Stimulated activated memory B cell treated with anti-CD40 and anti-IgM and Interleukin-4, amounts not matched to agents 10 μg/mL and 1 μg/mL and 100 μg/mL, for 72 hours (primary cell): ENCODE results near the gene OTOG.

ENCODE experiments used
- ATAC-seq: fragments of 150-1000 bp; cut with Tn5 transposase; 2 replicates; pipeline ENCODE4 v1.10.0; 2021
- H3K27ac Mint-ChIP-seq: one replicate; pipeline ENCODE4 v1.8.0; 2022; ENCODE audit warnings: mild to moderate bottlenecking, mixed read lengths
- H3K27me3 Mint-ChIP-seq: one replicate; pipeline ENCODE4 v1.8.0; 2022; ENCODE audit warnings: mixed read lengths
- H3K36me3 Mint-ChIP-seq: one replicate; pipeline ENCODE4 v1.8.0; 2022; ENCODE audit warnings: mixed read lengths
- H3K4me1 Mint-ChIP-seq: one replicate; pipeline ENCODE4 v1.8.0; 2022; ENCODE audit warnings: mixed read lengths
- H3K4me3 Mint-ChIP-seq: one replicate; pipeline ENCODE4 v1.8.0; 2022; ENCODE audit warnings: mild to moderate bottlenecking, moderate library complexity, mixed read lengths
- H3K9me3 Mint-ChIP-seq: one replicate; pipeline ENCODE4 v1.8.0; 2022; ENCODE audit warnings: mixed read lengths

The OTOG gene

GRCh38 chr11:17528906-17529843, 17.9 kb upstream of the OTOG start:
- no peak for ATAC-seq
- H3K9me3 Mint-ChIP-seq = no peaks in the 10 kb centered on the region
- H3K27ac Mint-ChIP-seq = no peak overlapping the region
- no peaks in the 10 kb centered on the region for H3K4me1 Mint-ChIP-seq
- no peak overlapping the region for H3K4me3 Mint-ChIP-seq
- peaks cover 48% of the 10 kb centered on the region for H3K27me3 Mint-ChIP-seq
- no peaks in the 10 kb centered on the region for H3K36me3 Mint-ChIP-seq

- Mint-ChIP-seq H3K4me3 (no peak overlapping the region), H3K27me3 (peaks cover 48% of the 10 kb centered on the region), H3K9me3 (no peaks in the 10 kb centered on the region), H3K27ac (no peak overlapping the region), H3K4me1 (no peaks in the 10 kb centered on the region), H3K36me3 (no peaks in the 10 kb centered on the region)
- no peak for ATAC-seq
These were observed 17.2 kb upstream of the OTOG start for GRCh38 chr11:17529844-17530185.

GRCh38 chr11:17531071-17531600, 15.9 kb upstream of the OTOG start:
- Mint-ChIP-seq H3K4me3 (no peak overlapping the region), H3K27ac (no peak overlapping the region), H3K9me3 (no peaks in the 10 kb centered on the region), H3K4me1 (no peaks in the 10 kb centered on the region), H3K36me3 (no peaks in the 10 kb centered on the region), H3K27me3 (peaks cover 44% of the 10 kb centered on the region)
- no peak for ATAC-seq

- ATAC-seq = no peak
- Mint-ChIP-seq H3K4me1 (no peaks in the 10 kb centered on the region), H3K9me3 (no peaks in the 10 kb centered on the region), H3K4me3 (no peak overlapping the region), H3K27me3 (peaks cover 39% of the 10 kb centered on the region), H3K27ac (no peak overlapping the region), H3K36me3 (no peaks in the 10 kb centered on the region)
These were observed 15.4 kb upstream of the OTOG start for GRCh38 chr11:17531636-17532113.

GRCh38 chr11:17532784-17533183, 14.3 kb upstream of the OTOG start:
- no peaks in the 10 kb centered on the region for H3K9me3 Mint-ChIP-seq
- H3K27me3 Mint-ChIP-seq = peaks cover 38% of the 10 kb centered on the region
- ATAC-seq = no peak
- H3K36me3 Mint-ChIP-seq = no peaks in the 10 kb centered on the region
- no peak overlapping the region for H3K4me3 Mint-ChIP-seq
- no peak overlapping the region for H3K27ac Mint-ChIP-seq
- no peaks in the 10 kb centered on the region for H3K4me1 Mint-ChIP-seq

GRCh38 chr11:17533341-17533740, 13.7 kb upstream of the OTOG start:
- H3K27me3 Mint-ChIP-seq = peaks cover 32% of the 10 kb centered on the region
- H3K36me3 Mint-ChIP-seq = no peaks in the 10 kb centered on the region
- H3K9me3 Mint-ChIP-seq = no peaks in the 10 kb centered on the region
- no peak overlapping the region for H3K4me3 Mint-ChIP-seq
- no peak overlapping the region for H3K27ac Mint-ChIP-seq
- no peaks in the 10 kb centered on the region for H3K4me1 Mint-ChIP-seq
- no peak for ATAC-seq

- H3K4me3 Mint-ChIP-seq = no peak overlapping the region
- no peak for ATAC-seq
- peaks cover 29% of the 10 kb centered on the region for H3K27me3 Mint-ChIP-seq
- no peaks in the 10 kb centered on the region for H3K9me3 Mint-ChIP-seq
- H3K27ac Mint-ChIP-seq = no peak overlapping the region
- no peaks in the 10 kb centered on the region for H3K4me1 Mint-ChIP-seq
- H3K36me3 Mint-ChIP-seq = no peaks in the 10 kb centered on the region
These were observed 13.2 kb upstream of the OTOG start for GRCh38 chr11:17533778-17534415.

- Mint-ChIP-seq H3K27ac (no peak overlapping the region), H3K9me3 (no peaks in the 10 kb centered on the region), H3K4me1 (no peaks in the 10 kb centered on the region), H3K27me3 (peaks cover 19% of the 10 kb centered on the region), H3K4me3 (no peak overlapping the region), H3K36me3 (no peaks in the 10 kb centered on the region)
- ATAC-seq = no peak
These were observed 11.6 kb upstream of the OTOG start for GRCh38 chr11:17535488-17535887.

GRCh38 chr11:17537261-17537660, 9.8 kb upstream of the OTOG start:
- Mint-ChIP-seq H3K27me3 (peaks cover 12% of the 10 kb centered on the region), H3K9me3 (no peaks in the 10 kb centered on the region), H3K4me1 (no peaks in the 10 kb centered on the region), H3K27ac (no peak overlapping the region), H3K4me3 (no peak overlapping the region), H3K36me3 (no peaks in the 10 kb centered on the region)
- no peak for ATAC-seq

- Mint-ChIP-seq H3K27ac (no peak overlapping the region), H3K4me3 (no peak overlapping the region), H3K9me3 (no peaks in the 10 kb centered on the region), H3K27me3 (peaks cover 15% of the 10 kb centered on the region), H3K4me1 (no peaks in the 10 kb centered on the region), H3K36me3 (no peaks in the 10 kb centered on the region)
- no peak for ATAC-seq
These were observed 9.0 kb upstream of the OTOG start for GRCh38 chr11:17538054-17538453.

- no peak for ATAC-seq
- Mint-ChIP-seq H3K4me1 (no peaks in the 10 kb centered on the region), H3K4me3 (no peak overlapping the region), H3K9me3 (no peaks in the 10 kb centered on the region), H3K27me3 (peaks cover 15% of the 10 kb centered on the region), H3K36me3 (no peaks in the 10 kb centered on the region), H3K27ac (no peak overlapping the region)
These were observed 8.3 kb upstream of the OTOG start for GRCh38 chr11:17538731-17539130.

- no peaks in the 10 kb centered on the region for H3K4me1 Mint-ChIP-seq
- no peak overlapping the region for H3K27ac Mint-ChIP-seq
- peaks cover 30% of the 10 kb centered on the region for H3K27me3 Mint-ChIP-seq
- peaks cover 2% of the 10 kb centered on the region for H3K9me3 Mint-ChIP-seq
- H3K36me3 Mint-ChIP-seq = no peaks in the 10 kb centered on the region
- no peak overlapping the region for H3K4me3 Mint-ChIP-seq
- no peak for ATAC-seq
These were observed 6.3 kb upstream of the OTOG start for GRCh38 chr11:17540807-17541206.

- no peak overlapping the region for H3K4me3 Mint-ChIP-seq
- H3K27me3 Mint-ChIP-seq = peaks cover 36% of the 10 kb centered on the region
- H3K27ac Mint-ChIP-seq = no peak overlapping the region
- no peaks in the 10 kb centered on the region for H3K4me1 Mint-ChIP-seq
- peaks cover 2% of the 10 kb centered on the region for H3K9me3 Mint-ChIP-seq
- no peak for ATAC-seq
- H3K36me3 Mint-ChIP-seq = no peaks in the 10 kb centered on the region
These were observed 5.7 kb upstream of the OTOG start for GRCh38 chr11:17541330-17541885.

GRCh38 chr11:17542249-17542648, 4.8 kb upstream of the OTOG start:
- H3K4me3 Mint-ChIP-seq = no peak overlapping the region
- no peak for ATAC-seq
- H3K27me3 Mint-ChIP-seq = peaks cover 44% of the 10 kb centered on the region
- peaks cover 2% of the 10 kb centered on the region for H3K9me3 Mint-ChIP-seq
- H3K36me3 Mint-ChIP-seq = no peaks in the 10 kb centered on the region
- H3K4me1 Mint-ChIP-seq = peaks cover 3% of the 10 kb centered on the region
- no peak overlapping the region for H3K27ac Mint-ChIP-seq

- no peak overlapping the region for H3K27ac Mint-ChIP-seq
- ATAC-seq = no peak
- H3K9me3 Mint-ChIP-seq = peaks cover 2% of the 10 kb centered on the region
- H3K4me3 Mint-ChIP-seq = no peak overlapping the region
- H3K36me3 Mint-ChIP-seq = no peaks in the 10 kb centered on the region
- H3K4me1 Mint-ChIP-seq = peaks cover 8% of the 10 kb centered on the region
- H3K27me3 Mint-ChIP-seq = peaks cover 52% of the 10 kb centered on the region
These were observed 4.0 kb upstream of the OTOG start for GRCh38 chr11:17543041-17543440.
